GM12891 (cell line): ENCODE results near the gene RAB28.

ENCODE experiments used
- POLR2A ChIP-seq: IDR thresholded peaks from 2 replicates; pipeline ENCODE4 v1.6.1; 2011; ENCODE audit warnings: low read depth, low read length, control low read depth
- POLR2AphosphoS5 ChIP-seq: IDR thresholded peaks from 2 replicates; pipeline ENCODE4 v1.6.1; 2011; ENCODE audit warnings: low read depth, low read length, control low read depth
- SPI1 ChIP-seq: IDR thresholded peaks from 2 replicates; pipeline ENCODE4 v1.6.1; 2011; ENCODE audit warnings: low read depth, low read length, control low read depth
- TAF1 ChIP-seq: IDR thresholded peaks from 2 replicates; pipeline ENCODE4 v1.6.1; 2011; ENCODE audit warnings: low read depth, low read length, control low read depth

- TF ChIP-seq POLR2A (no peak), POLR2AphosphoS5 (no peak), TAF1 (no peak), SPI1 (no peak)
Observed at GRCh38 chr4:13523591-13524503, 39.7 kb upstream of the RAB28 start.
